ENCODE measurements around the gene ZBTB20. TPM values are rescaled to one million over a fixed set of nuclear protein-coding genes. Genes with fewer than 3 reads are reported as not detected.

The ZBTB20 gene
- total RNA-seq, 4 donors from 2014 or later = 69.9 to 112 (median 80.8) TPM

DNA sequence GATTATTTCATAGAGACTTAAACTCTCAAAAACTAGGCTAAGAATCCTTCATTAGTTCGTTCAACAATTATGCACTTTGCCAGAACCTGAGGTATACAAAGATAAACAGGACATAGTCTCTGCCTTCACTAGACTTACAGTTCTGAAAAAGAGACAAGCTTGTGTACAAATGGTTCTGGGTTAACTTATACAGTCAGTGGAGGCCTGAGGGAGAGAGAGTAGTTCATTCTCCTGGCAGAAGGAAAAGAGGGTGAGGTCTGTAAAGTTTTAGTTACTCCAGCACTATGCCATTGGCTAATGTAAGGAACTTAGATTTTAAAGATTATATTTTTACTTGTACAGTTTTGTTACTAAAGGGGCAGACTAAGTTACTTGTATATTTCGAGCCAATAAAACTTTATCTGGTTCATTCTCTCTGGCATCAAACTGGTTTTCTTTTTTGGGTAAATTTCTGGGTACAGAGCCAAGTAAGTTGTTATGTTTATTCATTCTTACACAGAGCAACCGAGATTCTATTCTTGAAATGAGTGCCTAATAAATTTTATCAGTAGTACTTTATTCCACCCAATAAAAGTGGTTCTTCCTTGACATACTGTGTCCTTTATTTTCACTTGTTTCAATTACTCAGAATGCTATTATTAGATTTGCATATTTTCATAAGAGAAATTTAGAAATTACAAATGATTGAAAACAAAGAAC is 574.6 kb downstream of the ZBTB20 start:
- H3K27ac ChIP-seq (replicated peaks in 1 of 4) = no peak overlapping the region
- H3K9me3 ChIP-seq = no peaks in the 10 kb centered on the region
- no peak overlapping the region for H3K4me3 ChIP-seq
- H3K27me3 ChIP-seq = no peaks in the 10 kb centered on the region
- TF ChIP-seq, protein P1, sequence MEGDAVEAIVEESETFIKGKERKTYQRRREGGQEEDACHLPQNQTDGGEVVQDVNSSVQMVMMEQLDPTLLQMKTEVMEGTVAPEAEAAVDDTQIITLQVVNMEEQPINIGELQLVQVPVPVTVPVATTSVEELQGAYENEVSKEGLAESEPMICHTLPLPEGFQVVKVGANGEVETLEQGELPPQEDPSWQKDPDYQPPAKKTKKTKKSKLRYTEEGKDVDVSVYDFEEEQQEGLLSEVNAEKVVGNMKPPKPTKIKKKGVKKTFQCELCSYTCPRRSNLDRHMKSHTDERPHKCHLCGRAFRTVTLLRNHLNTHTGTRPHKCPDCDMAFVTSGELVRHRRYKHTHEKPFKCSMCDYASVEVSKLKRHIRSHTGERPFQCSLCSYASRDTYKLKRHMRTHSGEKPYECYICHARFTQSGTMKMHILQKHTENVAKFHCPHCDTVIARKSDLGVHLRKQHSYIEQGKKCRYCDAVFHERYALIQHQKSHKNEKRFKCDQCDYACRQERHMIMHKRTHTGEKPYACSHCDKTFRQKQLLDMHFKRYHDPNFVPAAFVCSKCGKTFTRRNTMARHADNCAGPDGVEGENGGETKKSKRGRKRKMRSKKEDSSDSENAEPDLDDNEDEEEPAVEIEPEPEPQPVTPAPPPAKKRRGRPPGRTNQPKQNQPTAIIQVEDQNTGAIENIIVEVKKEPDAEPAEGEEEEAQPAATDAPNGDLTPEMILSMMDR (IDR thresholded peaks at IDR 0.05) = no peak
- TF ChIP-seq POLR2AphosphoS5 (IDR thresholded peaks at IDR 0.05) (no peak), POLR2A (IDR thresholded peaks at IDR 0.05; ENCODE audit: low read depth) (no peak), EP300 (IDR thresholded peaks at IDR 0.05) (no peak)
- no peak for DNase-seq (ENCODE audit: extremely low spot score)
- 59% methylated on average over 3 of the region's 3 CpGs for WGBS
- no peaks in the 10 kb centered on the region for H3K36me3 ChIP-seq
- intact Hi-C loops (cut with DNase I) = no loop called here
- peaks cover 19 to 29% (median 23%) of the 10 kb centered on the region in 4 donors for H3K4me1 ChIP-seq

DNA sequence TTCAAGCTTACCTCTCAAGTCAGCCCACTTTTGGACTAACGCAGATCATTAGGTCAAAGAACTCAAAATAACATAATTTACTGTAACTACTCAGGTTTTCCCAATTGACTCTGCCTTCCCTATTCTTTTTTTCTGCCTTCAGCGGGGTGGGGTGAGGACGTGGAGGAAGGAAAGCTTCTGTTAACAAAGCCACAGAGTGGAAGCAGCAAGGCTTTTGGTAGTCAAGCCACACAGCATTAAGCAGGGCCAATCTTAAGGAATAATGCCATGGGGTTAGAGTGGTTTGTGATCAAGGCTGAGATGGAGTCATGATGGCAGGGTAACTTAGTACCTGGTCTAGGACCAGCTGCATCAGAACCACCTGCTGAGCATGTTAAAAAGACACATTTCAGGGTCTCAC is 575.7 kb downstream of the ZBTB20 start:
- no peak for DNase-seq (ENCODE audit: extremely low spot score)
- Histone ChIP-seq H3K4me1 (peaks cover 25 to 40% (median 29%) of the 10 kb centered on the region in 4 donors), H3K4me3 (no peak overlapping the region), H3K9me3 (no peaks in the 10 kb centered on the region), H3K36me3 (no peaks in the 10 kb centered on the region), H3K27ac (replicated peaks in 1 of 4) (no peak overlapping the region), H3K27me3 (no peaks in the 10 kb centered on the region)
- intact Hi-C loops (cut with DNase I) = no loop called here
- TF ChIP-seq EP300 (IDR thresholded peaks at IDR 0.05) = no peak
- no peak for TF ChIP-seq POLR2A (IDR thresholded peaks at IDR 0.05; ENCODE audit: low read depth)
- TF ChIP-seq POLR2AphosphoS5 (IDR thresholded peaks at IDR 0.05) = no peak
- TF ChIP-seq, protein P1 (IDR thresholded peaks at IDR 0.05) = no peak
- WGBS = 86% methylated on average over 3 of the region's 3 CpGs

DNA sequence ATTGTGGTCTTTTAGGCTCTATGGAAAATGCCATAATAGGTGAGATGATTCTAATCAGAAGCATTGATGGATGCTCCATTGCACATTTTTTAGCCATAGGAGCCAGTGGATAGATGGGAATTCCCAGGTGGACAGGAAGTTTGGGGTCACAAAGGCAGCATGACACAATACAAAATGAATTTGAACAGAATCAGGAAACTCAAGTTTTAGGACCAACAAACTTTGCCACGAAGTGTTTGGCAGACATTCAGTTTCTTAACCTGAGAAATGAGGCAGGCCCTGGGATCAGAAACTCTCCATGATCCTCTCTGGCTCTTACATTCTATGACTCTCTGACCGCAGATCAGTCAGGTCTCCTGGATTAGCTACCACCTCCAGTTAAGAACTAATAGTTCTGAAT is 577.9 kb downstream of the ZBTB20 start:
- intact Hi-C loops (cut with DNase I) = no loop called here
- Histone ChIP-seq H3K4me3 (no peak overlapping the region), H3K27ac (replicated peaks in 1 of 4) (no peak overlapping the region), H3K36me3 (no peaks in the 10 kb centered on the region), H3K27me3 (no peaks in the 10 kb centered on the region), H3K9me3 (no peaks in the 10 kb centered on the region), H3K4me1 (peaks cover 25 to 47% (median 37%) of the 10 kb centered on the region in 4 donors)
- DNase-seq (ENCODE audit: extremely low spot score) = no peak
- 80% methylated on average over 2 of the region's 2 CpGs for WGBS
- TF ChIP-seq, protein P1 (IDR thresholded peaks at IDR 0.05) = no peak
- TF ChIP-seq EP300 (IDR thresholded peaks at IDR 0.05) (no peak), POLR2A (IDR thresholded peaks at IDR 0.05; ENCODE audit: low read depth) (no peak), POLR2AphosphoS5 (IDR thresholded peaks at IDR 0.05) (no peak)

DNA sequence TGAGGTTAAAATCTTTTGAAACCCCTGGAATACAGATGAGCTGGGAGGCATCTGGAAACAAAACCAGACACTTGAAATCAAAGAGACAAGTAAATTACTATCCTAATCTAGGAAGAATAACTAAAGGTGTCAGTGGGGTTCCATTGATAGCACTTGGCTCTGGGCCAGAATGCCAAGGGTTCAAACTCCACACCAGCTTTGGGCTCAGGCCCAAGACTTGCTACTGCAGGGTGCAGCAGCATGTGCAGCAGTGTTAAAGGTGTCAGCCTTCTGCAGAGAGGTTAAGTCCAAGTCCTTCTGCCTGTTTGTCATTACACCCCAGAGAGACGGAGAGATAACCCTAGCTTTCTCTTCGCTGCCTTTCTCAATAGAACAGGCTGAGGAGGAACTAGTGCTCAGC is 579.3 kb downstream of the ZBTB20 start:
- TF ChIP-seq POLR2A (IDR thresholded peaks at IDR 0.05; ENCODE audit: low read depth) = no peak
- no peak for TF ChIP-seq EP300 (IDR thresholded peaks at IDR 0.05)
- TF ChIP-seq POLR2AphosphoS5 (IDR thresholded peaks at IDR 0.05) = no peak
- TF ChIP-seq, protein P1 (IDR thresholded peaks at IDR 0.05) = no peak
- no peaks in the 10 kb centered on the region for H3K27me3 ChIP-seq
- H3K4me1 ChIP-seq = peaks cover 20 to 46% (median 33%) of the 10 kb centered on the region in 4 donors
- H3K36me3 ChIP-seq = no peaks in the 10 kb centered on the region
- intact Hi-C loops (cut with DNase I) = no loop called here
- 93% methylated on average over 2 of the region's 2 CpGs for WGBS
- DNase-seq (ENCODE audit: extremely low spot score) = no peak
- H3K4me3 ChIP-seq = no peak overlapping the region
- no peak overlapping the region for H3K27ac ChIP-seq (replicated peaks in 1 of 4)
- no peaks in the 10 kb centered on the region for H3K9me3 ChIP-seq

DNA sequence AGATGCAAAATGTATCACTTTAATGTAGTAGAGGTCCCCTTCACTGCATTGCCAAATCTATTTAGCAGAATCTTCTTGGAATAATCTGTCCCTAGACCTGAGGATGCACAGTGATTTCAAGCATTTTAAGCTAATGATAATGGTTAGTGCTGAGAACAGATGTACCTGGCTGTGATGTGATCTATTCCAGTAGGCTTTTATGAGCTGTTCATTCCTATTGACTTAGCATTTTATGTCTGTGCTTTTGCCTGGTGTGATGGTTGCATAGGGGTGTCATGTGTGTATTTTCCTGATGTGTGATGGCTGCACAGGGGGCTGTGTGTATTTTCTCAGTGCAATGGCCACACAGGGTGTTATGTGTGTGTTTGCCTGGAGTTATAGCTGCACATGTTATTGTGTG is 580.3 kb downstream of the ZBTB20 start:
- no peak for DNase-seq (ENCODE audit: extremely low spot score)
- Histone ChIP-seq H3K4me3 (no peak overlapping the region), H3K27ac (replicated peaks in 1 of 4) (no peak overlapping the region), H3K27me3 (no peaks in the 10 kb centered on the region), H3K36me3 (no peaks in the 10 kb centered on the region), H3K9me3 (no peaks in the 10 kb centered on the region), H3K4me1 (peaks cover 10 to 45% (median 23%) of the 10 kb centered on the region in 4 donors)
- TF ChIP-seq, protein P1 (IDR thresholded peaks at IDR 0.05) = no peak
- no peak for TF ChIP-seq EP300 (IDR thresholded peaks at IDR 0.05)
- TF ChIP-seq POLR2A (IDR thresholded peaks at IDR 0.05; ENCODE audit: low read depth) = no peak
- no peak for TF ChIP-seq POLR2AphosphoS5 (IDR thresholded peaks at IDR 0.05)
- intact Hi-C loops (cut with DNase I) = no loop called here

Measured in esophagus muscularis mucosa (tissue), 4 donors.